Transverse colon (tissue), 4 donors: ENCODE results near the gene HIGD1A.

Experiments used
- CTCF ChIP-seq, 5 experiments: fragments of 200-600 bp in 3 of 5; fragments of 450-650 bp in 2 of 5; sonication (generic) in 3 of 5; IDR thresholded peaks; 1 replicate in 2 of 5; 2 replicates in 3 of 5; pipeline ENCODE4 v1.5.1; 2016 to 2017; ENCODE audit warnings: antibody characterized with exemption in 5 of 5, inconsistent platforms in 3 of 5, mild to moderate bottlenecking in 2 of 5, moderate library complexity in 1 of 5
- EP300 ChIP-seq: sonication (generic); formaldehyde crosslinking; IDR thresholded peaks from one replicate; pipeline ENCODE4 v1.6.1; 2017; ENCODE audit warnings: antibody characterized with exemption, low read depth
- POLR2A ChIP-seq: fragments of 450-650 bp; IDR thresholded peaks from one replicate; pipeline ENCODE4 v1.6.1; 2016; ENCODE audit warnings: antibody characterized with exemption, mild to moderate bottlenecking, moderate library complexity
- POLR2AphosphoS5 ChIP-seq, 3 donors: sonication (generic); formaldehyde crosslinking; IDR thresholded peaks; one replicate each; pipeline ENCODE4 v1.6.1; 2016; ENCODE audit warnings: antibody characterized with exemption in 3 of 3

- TF ChIP-seq CTCF (IDR thresholded peaks at IDR 0.05), result no peak
- no peak for TF ChIP-seq POLR2AphosphoS5 (IDR thresholded peaks at IDR 0.05)
- no peak for TF ChIP-seq POLR2A
- TF ChIP-seq EP300, result no peak
Measured at GRCh38 chr3:42799376-42799775, 4.9 kb downstream of the HIGD1A start.
